Ureter (tissue), 1 donor: ENCODE data around the gene CLIC5. TPM values are rescaled to one million over a fixed set of nuclear protein-coding genes. Genes with fewer than 3 reads are reported as not detected.
A peak's percentile ranks its signal among the peaks of the same experiment; 100 is the strongest.

Source experiments
- DNase-seq: peaks from one replicate; pipeline ENCODE4 v3.0.0-alpha.2; 2020; ENCODE audit warnings: low spot score
- total RNA-seq: library from RNA; stranded (reverse); gene quantifications from one replicate; pipeline ENCODE4 v1.2.4, GENCODE V29; 2023
- donor health status: DM: yes; HTN: yes; CAD: no.

CLIC5 gene
- total RNA-seq, 1 donor from 2014 or later, result 8.0 TPM

- DNase-seq, result no peak
Measured at GRCh38 chr6:45965007-45965406, 50.7 kb downstream of the CLIC5 start.

GRCh38 chr6:45964300-45964699 is 51.4 kb downstream of the CLIC5 start:
- DNase-seq, result no peak

- DNase-seq, result no peak
Measured at GRCh38 chr6:45963896-45964295, 51.8 kb downstream of the CLIC5 start.

- no peak for DNase-seq
Measured at GRCh38 chr6:45961125-45961524, 54.5 kb downstream of the CLIC5 start.

GRCh38 chr6:45959534-45960145 is 56.0 kb downstream of the CLIC5 start:
- DNase-seq, result peak; percentile 47

- no peak for DNase-seq
Measured at GRCh38 chr6:45956663-45957062, 59.0 kb downstream of the CLIC5 start.

GRCh38 chr6:45956176-45956575 is 59.5 kb downstream of the CLIC5 start:
- no peak for DNase-seq

GRCh38 chr6:45955597-45955996 is 60.1 kb downstream of the CLIC5 start:
- DNase-seq, result no peak

- no peak for DNase-seq
Measured at GRCh38 chr6:45952546-45952945, 63.1 kb downstream of the CLIC5 start.

GRCh38 chr6:45952168-45952529 is 63.5 kb downstream of the CLIC5 start:
- no peak for DNase-seq

GRCh38 chr6:45951321-45952167 is 64.1 kb downstream of the CLIC5 start:
- DNase-seq, result no peak

- no peak for DNase-seq
Measured at GRCh38 chr6:45949256-45949655, 66.4 kb downstream of the CLIC5 start.

- no peak for DNase-seq
Measured at GRCh38 chr6:45947807-45948206, 67.9 kb downstream of the CLIC5 start.

GRCh38 chr6:45946887-45947286 is 68.8 kb downstream of the CLIC5 start:
- DNase-seq, result no peak

- DNase-seq, result peak; percentile 60
Measured at GRCh38 chr6:45946352-45946751, 69.3 kb downstream of the CLIC5 start.

GRCh38 chr6:45942953-45943352 is 72.7 kb downstream of the CLIC5 start:
- no peak for DNase-seq

GRCh38 chr6:45933855-45934254 is 81.8 kb downstream of the CLIC5 start:
- no peak for DNase-seq

- DNase-seq, result no peak
Measured at GRCh38 chr6:45931232-45931631, 84.4 kb downstream of the CLIC5 start.

GRCh38 chr6:45930420-45931040 is 85.1 kb downstream of the CLIC5 start:
- DNase-seq, result peak; percentile 64

GRCh38 chr6:45929421-45930361 is 86.0 kb downstream of the CLIC5 start:
- DNase-seq, result no peak

GRCh38 chr6:45928721-45929305 is 86.8 kb downstream of the CLIC5 start:
- no peak for DNase-seq
